HG02884 (cell line): ENCODE results near the gene SUSD6.

Experiments
- ATAC-seq: cut with Tn5 transposase; IDR thresholded peaks from one replicate; pipeline ENCODE4 v1.9.1; 2021; ENCODE audit warnings: mild to moderate bottlenecking, moderate library complexity; ENCODE audit not compliant: unreplicated experiment

Gene SUSD6

DNA sequence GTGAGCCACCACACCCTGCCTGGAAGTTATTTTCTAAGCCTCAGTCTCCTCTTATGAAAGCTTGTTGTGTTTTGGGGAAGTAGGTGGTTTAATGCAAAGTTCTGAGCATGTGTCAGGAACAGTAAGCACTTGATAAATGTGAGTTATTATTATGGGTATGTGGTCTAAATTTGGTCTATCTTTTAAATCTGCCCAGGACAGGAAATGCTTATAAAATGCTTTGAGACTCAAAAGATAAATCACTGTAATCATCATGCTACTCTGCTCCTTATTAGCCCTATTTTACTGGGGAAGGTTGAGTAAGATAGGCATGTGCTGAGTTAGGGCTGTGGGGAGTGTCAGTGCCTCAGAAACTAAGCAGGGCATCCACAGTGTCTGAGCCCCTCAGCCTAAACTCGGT lies 142.5 kb downstream of the SUSD6 start:
- no peak for ATAC-seq

GRCh38 chr14:69754487-69754886 lies 143.1 kb downstream of the SUSD6 start:
- no peak for ATAC-seq

DNA sequence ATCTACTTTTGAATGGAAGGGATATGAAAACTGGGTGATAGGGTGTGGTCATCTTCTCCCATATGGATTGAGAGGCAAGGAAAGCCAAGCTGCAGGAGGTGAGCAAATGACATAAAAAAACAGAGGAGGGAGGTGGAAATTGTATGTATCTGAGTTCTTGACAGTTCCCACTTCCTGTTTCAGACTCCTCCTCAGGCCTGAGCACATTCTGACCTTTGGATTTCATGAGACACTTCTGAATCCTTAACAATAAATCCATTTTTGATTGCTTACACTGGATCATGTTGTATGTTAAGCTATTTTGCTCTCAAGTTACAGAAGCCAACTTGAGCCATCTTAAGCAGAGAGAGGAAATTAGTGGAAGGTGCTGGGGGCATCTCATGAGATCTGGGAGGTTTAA lies 143.9 kb downstream of the SUSD6 start:
- ATAC-seq, result no peak

DNA sequence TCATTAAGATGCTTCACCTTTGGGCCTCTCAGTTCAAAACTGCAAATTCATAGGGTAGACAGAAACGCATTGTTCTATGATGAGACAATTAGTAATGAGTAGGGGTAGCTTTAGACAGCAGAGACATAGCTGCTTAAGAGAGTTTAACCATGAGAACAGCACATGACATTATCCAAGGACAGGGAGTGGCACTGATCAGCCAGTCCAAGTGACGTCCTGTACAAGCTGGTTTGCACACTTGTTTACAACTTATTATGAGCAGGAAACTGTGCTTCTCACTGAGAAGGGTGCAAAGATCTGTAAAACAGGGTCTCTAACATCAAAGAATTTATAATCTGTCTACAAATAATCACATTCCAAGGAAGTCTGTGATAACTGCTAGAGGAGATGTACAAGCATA lies 144.4 kb downstream of the SUSD6 start:
- no peak for ATAC-seq

GRCh38 chr14:69756298-69756697 lies 144.9 kb downstream of the SUSD6 start:
- no peak for ATAC-seq

DNA sequence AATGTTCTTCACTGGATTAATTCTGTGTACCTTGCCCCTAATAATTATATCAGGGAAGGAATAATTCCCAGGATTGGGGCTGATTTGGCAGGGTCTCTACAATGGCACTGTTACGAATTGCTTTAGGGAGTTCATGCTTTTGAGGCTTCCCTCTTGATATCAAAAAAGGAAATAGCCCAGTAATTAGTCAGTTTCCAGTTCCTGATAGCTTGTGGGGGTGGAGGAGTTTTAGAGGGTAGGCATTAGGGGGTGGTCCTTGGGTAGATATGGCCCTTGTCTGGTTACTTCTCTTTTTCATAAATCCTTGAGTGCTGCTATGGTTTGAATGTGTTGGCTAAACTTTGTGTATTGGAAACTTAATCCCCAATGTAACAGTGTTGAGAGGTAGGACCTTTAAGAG lies 149.4 kb downstream of the SUSD6 start:
- no peak for ATAC-seq

DNA sequence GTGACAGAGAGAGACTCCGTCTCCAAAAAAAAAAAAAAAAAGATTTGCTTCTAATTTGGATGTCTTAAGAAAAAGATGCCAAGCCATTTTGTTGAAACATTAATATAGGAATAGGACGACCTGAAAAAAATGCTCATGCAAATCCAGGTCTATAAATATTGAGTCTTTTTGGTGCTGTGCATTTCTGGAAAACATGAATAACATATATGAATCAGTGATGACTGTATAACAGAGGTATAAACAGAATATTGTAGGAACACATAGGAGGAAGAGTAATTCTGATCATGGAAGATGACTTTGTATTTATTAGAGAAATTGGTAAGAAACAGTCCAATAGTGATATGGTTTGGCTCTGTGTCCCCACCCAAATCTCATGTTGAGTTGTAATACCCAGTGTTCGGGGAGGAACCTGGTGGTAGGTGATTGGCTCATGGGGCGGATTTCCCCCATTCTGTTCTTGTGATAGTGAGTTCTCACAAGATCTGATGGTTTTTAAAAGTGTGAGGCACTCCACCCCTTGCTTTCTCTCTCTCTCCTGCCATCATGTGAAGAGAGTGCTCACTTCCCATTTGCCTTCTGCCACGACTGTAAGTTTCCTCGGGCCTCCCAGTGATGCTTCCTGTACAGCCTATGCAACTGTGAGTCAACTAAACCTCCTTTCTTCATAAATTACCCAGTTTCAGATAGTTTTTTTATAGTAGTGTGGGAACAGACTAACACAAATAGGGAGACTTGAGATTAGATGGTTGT lies 152.5 kb downstream of the SUSD6 start:
- no peak for ATAC-seq
